AG04450 (cell line): Measurements from ENCODE around the gene NOD1. TPM values are rescaled to one million over a fixed set of nuclear protein-coding genes. Genes with fewer than 3 reads are reported as not detected.
"Not testable (repeated sequence)": the region's sequence is repeated elsewhere in the genome, so short reads cannot be mapped to it uniquely, and the experiment has no call there.

ENCODE experiments used
- CTCF ChIA-PET: fragments of 300-600, 350-600 bp; formaldehyde crosslinking; extraction: SDS; loops from one replicate; lab custom pipeline; 2022; ENCODE audit warnings: antibody characterized with exemption, inconsistent platforms; lab: Charles Lee
- POLR2A ChIA-PET: fragments of 350-600 bp; formaldehyde crosslinking; extraction: SDS; loops from one replicate; lab custom pipeline; 2021; ENCODE audit warnings: antibody characterized with exemption, inconsistent platforms; lab: Yijun Ruan, JAX
- DNase-seq: peaks from one replicate; pipeline ENCODE4 v3.0.0-alpha.2; 2011; ENCODE audit warnings: low read depth, low spot score
- H3K27ac ChIP-seq: one replicate; pipeline ENCODE4 v1.5.1; 2012; ENCODE audit warnings: low read depth, low read length, control low read depth
- H3K27me3 ChIP-seq: one replicate; pipeline ENCODE4 v1.6.0; 2012; ENCODE audit warnings: low read length; ENCODE audit not compliant: control insufficient read depth, insufficient read depth
- H3K4me3 ChIP-seq: 2 replicates; pipeline ENCODE4 v1.5.1; 2011; ENCODE audit warnings: mild to moderate bottlenecking, low read depth, low read length, control low read depth
- H3K9me3 ChIP-seq: 2 replicates; pipeline ENCODE4 v1.5.1; 2012; ENCODE audit warnings: low read length; ENCODE audit not compliant: control insufficient read depth, insufficient read depth
- CTCF ChIP-seq: IDR thresholded peaks from 2 replicates; pipeline ENCODE4 v1.5.1; 2011; ENCODE audit warnings: low read depth, low read length, control low read depth, inconsistent platforms
- polyA plus RNA-seq: library from polyadenylated mRNA; depleted of rRNA; stranded (reverse); fragments of >200 nt; gene quantifications from 2 replicates; pipeline ENCODE4 v1.2.3, GENCODE V29; 2011

The NOD1 gene
- polyA plus RNA-seq, 1 experiment = 3.3 TPM

- CTCF ChIA-PET = interaction anchor here (0.6 to 7.3 kb wide), 37 partner anchors 9 to 624 kb away, joined by 3 to 90 read pairs (median 4); partner anchors contain the start of gene NOD1
- H3K9me3 ChIP-seq = no peaks in the 10 kb centered on the region
- peak; percentile 82 for TF ChIP-seq CTCF
- H3K27ac ChIP-seq = no peak overlapping the region
- H3K4me3 ChIP-seq = no peak overlapping the region
- no peaks in the 10 kb centered on the region for H3K27me3 ChIP-seq
- no peak for DNase-seq
- POLR2A ChIA-PET = interaction anchor here (0.8 to 1.0 kb wide), 2 partner anchors 33 to 45 kb away, joined by 3 to 4 read pairs; no protein-coding TSS in a partner anchor
These were observed 31.8 kb upstream of the NOD1 start for GRCh38 chr7:30510124-30511075.

DNA sequence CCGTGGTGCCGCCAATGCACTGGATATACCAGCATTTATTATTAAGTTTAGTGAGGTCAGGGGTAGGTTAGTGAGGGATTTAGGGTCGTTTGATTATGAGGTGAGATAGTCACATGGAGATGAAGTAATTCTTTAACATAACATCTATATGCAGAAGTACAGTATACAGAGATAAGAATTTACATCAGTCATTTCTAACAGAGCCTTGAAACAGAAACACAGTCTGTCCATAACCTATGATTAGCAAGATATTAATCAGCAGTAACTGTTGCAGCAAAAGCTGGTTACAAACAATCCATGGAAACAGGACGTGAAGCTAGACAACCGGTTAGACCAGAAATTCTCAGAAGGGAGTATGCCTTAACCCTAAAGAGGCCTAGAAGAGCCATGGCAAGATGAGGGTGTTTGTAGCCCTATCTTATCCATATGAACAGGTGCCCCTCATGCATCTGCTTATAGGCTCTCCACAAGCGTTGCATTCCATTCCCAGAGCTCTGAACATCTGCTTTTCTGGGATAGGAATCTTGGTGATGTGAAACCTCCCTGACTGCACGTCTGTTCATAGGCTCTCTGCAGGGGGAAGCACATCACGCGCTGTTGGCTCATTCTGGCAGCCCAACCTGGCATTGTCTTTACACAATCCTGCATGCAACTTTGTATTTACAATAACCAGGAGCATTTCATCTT, 30.7 kb upstream of the NOD1 start:
- H3K4me3 ChIP-seq, H3K9me3 ChIP-seq, H3K27ac ChIP-seq, DNase-seq, H3K27me3 ChIP-seq: not testable (repeated sequence)
- POLR2A ChIA-PET = interaction anchor here (1.0 kb wide), 1 partner anchor 31 kb away, joined by 4 read pairs; no protein-coding TSS in a partner anchor
- CTCF ChIA-PET = interaction anchor here (0.7 to 7.3 kb wide), 16 partner anchors 8 to 77 kb away, joined by 3 to 90 read pairs (median 8); no protein-coding TSS in a partner anchor

- CTCF ChIA-PET = interaction anchor here (1.4 to 7.3 kb wide), 2 partner anchors 11 to 56 kb away, joined by 3 to 90 read pairs; no protein-coding TSS in a partner anchor
- H3K4me3 ChIP-seq, H3K27me3 ChIP-seq, H3K27ac ChIP-seq, POLR2A ChIA-PET, DNase-seq, H3K9me3 ChIP-seq: not testable (repeated sequence)
These were observed 28.8 kb upstream of the NOD1 start for GRCh38 chr7:30507346-30507900.

DNA sequence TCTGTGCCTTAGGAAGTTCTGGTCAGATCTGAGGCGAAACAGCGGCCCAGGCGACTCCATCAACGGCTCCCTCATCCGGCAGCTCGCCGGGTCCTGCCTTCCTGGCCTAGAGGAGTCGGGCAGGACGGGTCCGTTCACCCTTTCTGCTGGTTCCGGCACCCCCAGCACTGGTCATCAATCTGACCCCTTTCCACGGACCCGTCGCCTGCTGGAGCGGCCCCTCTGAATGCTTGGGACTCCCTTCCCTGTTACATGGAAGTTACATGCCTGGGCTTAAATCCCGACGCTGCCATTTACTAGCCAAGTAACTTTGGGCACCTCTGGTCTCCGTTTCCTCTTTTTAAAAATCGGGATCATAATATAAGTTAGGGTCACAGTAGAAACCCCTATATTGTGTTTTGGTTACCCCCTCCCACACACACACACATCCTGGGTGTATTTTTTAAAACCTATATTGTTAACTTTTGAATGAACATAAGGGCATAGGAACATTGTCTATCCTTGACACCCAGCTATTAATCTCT, 26.7 kb upstream of the NOD1 start:
- CTCF ChIA-PET = interaction anchor here (0.6 to 1.1 kb wide), 3 partner anchors 11 to 59 kb away, joined by 3 to 4 read pairs (median 3); partner anchors contain the start of gene NOD1
- Histone ChIP-seq H3K27me3 (no peaks in the 10 kb centered on the region), H3K9me3 (peaks cover 5% of the 10 kb centered on the region; the same call in 1 of the 2 replicates), H3K27ac (peak overlapping the region; percentile 39), H3K4me3 (peak overlapping the region; percentile 98)
- no peak for DNase-seq
- TF ChIP-seq CTCF = peak; percentile 6; the same call in 1 of the 2 replicates
- POLR2A ChIA-PET = no interaction called here

DNA sequence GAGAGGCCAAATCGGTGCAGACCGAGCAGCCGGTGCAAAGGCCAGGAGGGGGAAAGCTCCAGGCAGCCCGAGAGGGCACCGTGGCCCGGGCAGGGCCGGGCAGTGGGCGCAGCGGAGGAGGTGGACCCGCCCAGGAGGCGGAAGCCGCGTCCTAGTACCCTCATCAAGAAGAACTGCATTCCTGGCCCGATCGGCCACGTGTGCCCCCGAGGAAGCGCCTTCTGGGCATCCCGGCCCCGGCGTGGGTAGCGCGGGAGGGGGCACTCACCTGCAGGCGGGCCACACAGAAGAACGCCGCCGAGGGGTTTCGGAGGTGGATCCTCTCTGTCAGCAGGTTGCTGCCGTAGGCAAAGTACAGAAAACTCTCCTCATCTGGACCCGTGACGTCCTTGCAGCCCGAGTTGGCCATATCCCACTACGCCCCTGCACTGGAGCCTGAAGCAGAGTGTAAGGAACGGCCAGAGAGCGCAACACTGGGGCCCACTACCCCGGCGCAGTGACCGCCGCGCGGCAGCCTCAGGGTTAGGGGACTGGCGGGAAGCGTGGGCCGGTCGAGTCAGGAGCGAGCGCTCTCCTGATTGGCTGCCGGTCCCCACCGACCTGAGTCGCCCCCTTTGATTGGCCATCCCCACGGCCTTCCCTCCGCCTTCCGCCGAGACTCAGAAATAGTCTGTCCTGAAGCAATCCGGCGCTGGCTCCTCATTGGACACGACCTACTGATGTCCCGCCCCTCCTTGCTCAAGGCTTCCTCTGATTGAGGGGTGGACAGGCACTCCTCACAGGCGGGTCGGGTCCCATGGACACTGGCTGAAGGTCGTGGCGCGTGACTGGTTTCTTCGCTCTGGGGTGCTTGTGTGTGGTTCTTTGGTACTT, 26.0 kb upstream of the NOD1 start, which contains the start of gene GGCT:
TSS of gene GGCT (minus strand) at position 529 of the 873 bp plus-strand sequence. CDS start at position 409, 120 bp downstream.
- Histone ChIP-seq H3K9me3 (peaks cover 5% of the 10 kb centered on the region; the same call in 1 of the 2 replicates), H3K27me3 (no peaks in the 10 kb centered on the region), H3K4me3 (peak within 1 kb of the TSS; percentile 98), H3K27ac (peak within 1 kb of the TSS; percentile 57)
- ChIA-PET POLR2A (no interaction called here), CTCF (no interaction called here)
- DNase-seq = peak; percentile 93
- no peak for TF ChIP-seq CTCF
